Prostate gland (tissue), 2 donors: ENCODE results near the gene PDZRN3.

Experiments used
- CTCF ChIP-seq, 4 experiments: fragments of 200-600 bp in 2 of 4; fragments of 450-650 bp in 2 of 4; sonication (generic) in 2 of 4; IDR thresholded peaks; 1 replicate in 3 of 4; 2 replicates in 1 of 4; pipeline ENCODE4 v1.5.1; 2016 to 2019; ENCODE audit warnings: antibody characterized with exemption in 4 of 4, mild to moderate bottlenecking in 2 of 4, moderate library complexity in 2 of 4
- POLR2A ChIP-seq: fragments of 450-650 bp; IDR thresholded peaks from one replicate; pipeline ENCODE4 v1.6.1; 2016; ENCODE audit warnings: antibody characterized with exemption, mild to moderate bottlenecking

GRCh38 chr3:73655197-73655596 is 30.5 kb upstream of the PDZRN3 start:
- TF ChIP-seq CTCF (IDR thresholded peaks at IDR 0.05) (no peak), POLR2A (no peak)
